HCT116 (cell line): ENCODE data around the gene CPNE4.

ENCODE experiments used
- ATF3 ChIP-seq: IDR thresholded peaks from 2 replicates; pipeline ENCODE4 v1.6.1; 2012
- CTCF ChIP-seq, 3 experiments: fragments of 200-600 bp in 1 of 3; sonication (generic) in 1 of 3; IDR thresholded peaks in 2 of 3; conservative IDR thresholded peaks in 1 of 3; 2 replicates each; pipeline ENCODE4 v1.5.1; 2012 to 2017; ENCODE audit warnings: low read depth in 2 of 3, low read length in 2 of 3, antibody characterized with exemption in 1 of 3, borderline replicate concordance in 1 of 3, control low read depth in 1 of 3, mild to moderate bottlenecking in 1 of 3, mixed read lengths in 1 of 3, mixed run types in 1 of 3, moderate library complexity in 1 of 3; ENCODE audit not compliant: insufficient read depth in 1 of 3
- EZH2 ChIP-seq: fragments of 200-600 bp; sonication (generic); IDR thresholded peaks from 2 replicates; pipeline ENCODE4 v1.6.1; 2017; ENCODE audit warnings: antibody characterized with exemption, mixed run types
- REST ChIP-seq: IDR thresholded peaks from 2 replicates; pipeline ENCODE4 v1.6.1; 2012; ENCODE audit warnings: low read depth
- YY1 ChIP-seq: IDR thresholded peaks from 2 replicates; pipeline ENCODE4 v1.6.1; 2011; ENCODE audit warnings: low read length, low read depth, moderate library complexity, mild to moderate bottlenecking; ENCODE audit not compliant: insufficient replicate concordance; ENCODE audit errors: extremely low read depth

- TF ChIP-seq EZH2 (no peak), YY1 (no peak), REST (no peak), CTCF (IDR thresholded peaks at IDR 0.05 in 2 of 3, conservative IDR thresholded peaks at IDR 0.05 in 1 of 3; ENCODE audit: borderline replicate concordance in 1 of 3, insufficient read depth in 1 of 3, low read depth in 2 of 3, low read length in 2 of 3) (no peak), ATF3 (no peak)
Observed at GRCh38 chr3:131713416-131714123, 321.2 kb downstream of the CPNE4 start.
